C4-2B (cell line): ENCODE results near the gene ENAH.

Experiments
- ZFX ChIP-seq: fragments of 450-650 bp; IDR thresholded peaks from 2 replicates; pipeline ENCODE4 v1.6.1; 2017
- TF ChIP-seq, protein P1 (sequence below): fragments of 450-650 bp; conservative IDR thresholded peaks from 2 replicates; pipeline ENCODE4 v1.5.1; 2017; ENCODE audit warnings: mild to moderate bottlenecking

GRCh38 chr1:225525377-225525776 is 127.5 kb downstream of the ENAH start:
- TF ChIP-seq, protein P1, sequence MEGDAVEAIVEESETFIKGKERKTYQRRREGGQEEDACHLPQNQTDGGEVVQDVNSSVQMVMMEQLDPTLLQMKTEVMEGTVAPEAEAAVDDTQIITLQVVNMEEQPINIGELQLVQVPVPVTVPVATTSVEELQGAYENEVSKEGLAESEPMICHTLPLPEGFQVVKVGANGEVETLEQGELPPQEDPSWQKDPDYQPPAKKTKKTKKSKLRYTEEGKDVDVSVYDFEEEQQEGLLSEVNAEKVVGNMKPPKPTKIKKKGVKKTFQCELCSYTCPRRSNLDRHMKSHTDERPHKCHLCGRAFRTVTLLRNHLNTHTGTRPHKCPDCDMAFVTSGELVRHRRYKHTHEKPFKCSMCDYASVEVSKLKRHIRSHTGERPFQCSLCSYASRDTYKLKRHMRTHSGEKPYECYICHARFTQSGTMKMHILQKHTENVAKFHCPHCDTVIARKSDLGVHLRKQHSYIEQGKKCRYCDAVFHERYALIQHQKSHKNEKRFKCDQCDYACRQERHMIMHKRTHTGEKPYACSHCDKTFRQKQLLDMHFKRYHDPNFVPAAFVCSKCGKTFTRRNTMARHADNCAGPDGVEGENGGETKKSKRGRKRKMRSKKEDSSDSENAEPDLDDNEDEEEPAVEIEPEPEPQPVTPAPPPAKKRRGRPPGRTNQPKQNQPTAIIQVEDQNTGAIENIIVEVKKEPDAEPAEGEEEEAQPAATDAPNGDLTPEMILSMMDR, result no peak
- TF ChIP-seq ZFX, result no peak
